GM20000 (cell line): ENCODE measurements around the gene HMGB1.

ENCODE experiments used
- DNase-seq: peaks from one replicate; pipeline ENCODE4 v3.0.0; 2012; ENCODE audit warnings: low spot score
- TF ChIP-seq, protein P1 (sequence below): IDR thresholded peaks from 2 replicates; pipeline ENCODE4 v1.5.1; 2012; ENCODE audit warnings: mild to moderate bottlenecking, control low read depth; ENCODE audit errors: extremely low read depth, missing control alignments

HMGB1 gene

DNA sequence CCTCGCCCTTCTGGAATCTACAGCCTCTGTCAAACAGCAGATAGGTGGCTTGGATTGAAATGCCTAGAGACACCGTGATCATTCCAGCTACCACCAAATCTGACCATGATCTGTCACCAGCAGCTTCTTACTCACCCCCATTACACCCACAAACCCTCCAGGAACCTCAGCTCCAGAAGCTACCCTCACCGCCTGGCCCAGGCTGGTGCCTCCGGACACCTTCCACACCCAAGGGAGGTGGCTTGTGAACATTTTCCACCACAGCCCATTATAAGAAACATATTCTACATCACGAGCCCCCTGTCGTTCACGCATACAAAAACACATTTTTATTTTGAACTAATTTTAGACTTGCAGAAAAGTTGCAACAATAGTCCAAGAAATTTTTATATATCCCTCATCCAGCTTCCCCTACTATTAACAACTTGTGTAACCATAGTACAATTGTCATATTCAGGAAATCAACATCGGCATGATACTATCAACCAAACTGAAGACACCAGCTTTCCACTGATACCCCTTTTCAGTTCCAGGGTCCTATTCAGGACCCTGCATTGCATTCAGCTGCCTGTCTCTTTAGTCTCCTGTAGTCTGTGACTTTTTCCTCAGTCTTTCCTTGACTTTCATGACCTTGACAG lies 58.8 kb downstream of the HMGB1 start:
- TF ChIP-seq, protein P1, sequence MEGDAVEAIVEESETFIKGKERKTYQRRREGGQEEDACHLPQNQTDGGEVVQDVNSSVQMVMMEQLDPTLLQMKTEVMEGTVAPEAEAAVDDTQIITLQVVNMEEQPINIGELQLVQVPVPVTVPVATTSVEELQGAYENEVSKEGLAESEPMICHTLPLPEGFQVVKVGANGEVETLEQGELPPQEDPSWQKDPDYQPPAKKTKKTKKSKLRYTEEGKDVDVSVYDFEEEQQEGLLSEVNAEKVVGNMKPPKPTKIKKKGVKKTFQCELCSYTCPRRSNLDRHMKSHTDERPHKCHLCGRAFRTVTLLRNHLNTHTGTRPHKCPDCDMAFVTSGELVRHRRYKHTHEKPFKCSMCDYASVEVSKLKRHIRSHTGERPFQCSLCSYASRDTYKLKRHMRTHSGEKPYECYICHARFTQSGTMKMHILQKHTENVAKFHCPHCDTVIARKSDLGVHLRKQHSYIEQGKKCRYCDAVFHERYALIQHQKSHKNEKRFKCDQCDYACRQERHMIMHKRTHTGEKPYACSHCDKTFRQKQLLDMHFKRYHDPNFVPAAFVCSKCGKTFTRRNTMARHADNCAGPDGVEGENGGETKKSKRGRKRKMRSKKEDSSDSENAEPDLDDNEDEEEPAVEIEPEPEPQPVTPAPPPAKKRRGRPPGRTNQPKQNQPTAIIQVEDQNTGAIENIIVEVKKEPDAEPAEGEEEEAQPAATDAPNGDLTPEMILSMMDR, result no peak
- no peak for DNase-seq
